Measurements from ENCODE around the gene JPT1.

Gene JPT1

GRCh38 chr17:75099881-75100595 is 54.3 kb downstream of the JPT1 start:
- DNase-seq (ENCODE audit: low read depth) = no peak
- no peak for TF ChIP-seq CTCF (IDR thresholded peaks at IDR 0.05; ENCODE audit: control insufficient read depth, extremely low read depth, insufficient read depth)
- no peak overlapping the region for H3K4me3 ChIP-seq (ENCODE audit: low read depth, low read length)

GRCh38 chr17:75098861-75099260 is 55.5 kb downstream of the JPT1 start:
- no peak for TF ChIP-seq CTCF (IDR thresholded peaks at IDR 0.05; ENCODE audit: control insufficient read depth, extremely low read depth, insufficient read depth)
- H3K4me3 ChIP-seq (ENCODE audit: low read depth, low read length) = no peak overlapping the region
- no peak for DNase-seq (ENCODE audit: low read depth)

GRCh38 chr17:75097865-75098264 is 56.4 kb downstream of the JPT1 start:
- DNase-seq (ENCODE audit: low read depth) = no peak
- H3K4me3 ChIP-seq (ENCODE audit: low read depth, low read length) = no peak overlapping the region
- TF ChIP-seq CTCF (IDR thresholded peaks at IDR 0.05; ENCODE audit: control insufficient read depth, extremely low read depth, insufficient read depth) = no peak

- DNase-seq (ENCODE audit: low read depth) = no peak
- TF ChIP-seq CTCF (IDR thresholded peaks at IDR 0.05; ENCODE audit: control insufficient read depth, extremely low read depth, insufficient read depth) = no peak
Observed at GRCh38 chr17:75096082-75096625, 58.2 kb downstream of the JPT1 start.

GRCh38 chr17:75094871-75095399 is 59.4 kb downstream of the JPT1 start:
- H3K4me3 ChIP-seq (ENCODE audit: low read depth, low read length) = no peak overlapping the region
- no peak for TF ChIP-seq CTCF (IDR thresholded peaks at IDR 0.05; ENCODE audit: control insufficient read depth, extremely low read depth, insufficient read depth)
- DNase-seq (ENCODE audit: low read depth) = no peak

More at GRCh38 chr17:75096082-75096625, 58.2 kb downstream of the JPT1 start:
- H3K4me3 ChIP-seq (ENCODE audit: low read depth, low read length) = no peak overlapping the region

- TF ChIP-seq CTCF (IDR thresholded peaks at IDR 0.05; ENCODE audit: control insufficient read depth, extremely low read depth, insufficient read depth) = no peak
- H3K4me3 ChIP-seq (ENCODE audit: low read depth, low read length) = no peak overlapping the region
- no peak for DNase-seq (ENCODE audit: low read depth)
Observed at GRCh38 chr17:75093548-75094158, 60.7 kb downstream of the JPT1 start.
